ENCODE measurements around the gene LARP4B.

LARP4B gene

GRCh38 chr10:931326-932318 lies at the start of gene LARP4B:
Gene LARP4B, minus strand, starts transcription at chr10:931705. Its CDS starts 45,984 bp downstream, at chr10:885721.
- peak; percentile 48 to 98 (median 94) for DNase-seq

DNA sequence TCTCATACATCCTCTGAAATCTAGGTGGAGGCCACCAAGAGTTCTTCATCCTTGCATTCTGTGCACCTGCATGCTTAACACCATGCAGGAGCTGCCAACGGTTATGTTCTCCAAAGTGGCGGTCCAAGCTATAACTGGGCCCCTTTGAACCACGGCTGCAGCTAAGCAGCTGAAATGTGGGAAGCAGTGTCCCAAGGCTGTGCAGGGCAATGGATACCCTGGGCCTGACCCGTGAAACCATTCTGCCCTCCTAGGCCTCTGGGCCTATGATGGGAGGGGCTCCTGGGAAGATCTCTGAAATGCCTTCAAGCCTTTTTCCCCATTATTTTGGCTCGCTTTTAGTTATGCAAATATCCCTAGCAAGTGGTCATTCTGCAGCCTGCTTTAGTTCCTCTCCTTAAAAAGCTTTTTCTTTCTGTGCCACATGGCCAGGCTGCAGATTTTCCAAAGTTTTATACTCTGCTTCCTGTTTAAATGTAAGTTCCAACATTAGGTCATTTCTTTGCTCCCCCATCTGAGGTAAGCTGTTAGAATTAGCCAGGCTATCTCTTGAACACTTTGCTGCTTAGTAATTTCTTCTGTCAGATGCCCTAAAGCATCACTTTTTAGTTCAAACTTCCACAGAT lies 49.1 kb upstream of the LARP4B start:
- DNase-seq: no peak

GRCh38 chr10:978826-979421 lies 47.4 kb upstream of the LARP4B start:
- DNase-seq: no peak

DNA sequence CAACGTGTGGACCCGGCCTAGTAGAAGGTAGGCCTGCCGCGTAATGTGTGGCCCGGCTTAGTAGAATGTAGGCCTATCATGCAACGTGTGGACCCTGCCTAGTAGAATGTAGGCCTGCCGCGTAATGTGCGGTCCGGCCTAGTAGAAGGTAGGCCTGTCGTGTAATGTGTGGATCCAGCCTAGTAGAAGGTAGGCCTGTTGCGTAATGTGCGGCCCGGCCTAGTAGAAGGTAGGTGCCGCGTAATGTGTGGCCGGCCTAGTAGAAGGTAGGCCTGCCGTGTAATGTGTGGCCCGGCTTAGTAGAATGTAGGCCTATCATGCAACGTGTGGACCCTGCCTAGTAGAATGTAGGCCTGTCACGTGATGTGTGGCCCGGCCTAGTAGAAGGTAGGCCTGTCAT lies 44.8 kb upstream of the LARP4B start:
- DNase-seq: no peak

DNA sequence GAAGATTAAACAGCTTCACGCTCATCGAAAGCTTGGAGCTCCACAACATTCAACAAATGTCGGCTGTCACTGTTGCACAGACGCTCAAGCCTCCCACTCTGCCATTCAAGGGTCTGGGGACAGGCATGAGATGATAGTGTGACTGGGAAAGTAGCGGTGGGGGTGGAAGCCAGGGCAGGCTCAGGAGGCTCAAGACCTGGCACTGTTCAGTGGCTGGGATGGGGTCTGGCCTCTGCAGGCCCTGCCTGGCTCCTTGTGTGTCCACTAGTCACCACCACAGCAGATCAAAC lies 43.2 kb upstream of the LARP4B start:
- DNase-seq: no peak

- DNase-seq: no peak
Measured at GRCh38 chr10:974038-974784, 42.7 kb upstream of the LARP4B start.

DNA sequence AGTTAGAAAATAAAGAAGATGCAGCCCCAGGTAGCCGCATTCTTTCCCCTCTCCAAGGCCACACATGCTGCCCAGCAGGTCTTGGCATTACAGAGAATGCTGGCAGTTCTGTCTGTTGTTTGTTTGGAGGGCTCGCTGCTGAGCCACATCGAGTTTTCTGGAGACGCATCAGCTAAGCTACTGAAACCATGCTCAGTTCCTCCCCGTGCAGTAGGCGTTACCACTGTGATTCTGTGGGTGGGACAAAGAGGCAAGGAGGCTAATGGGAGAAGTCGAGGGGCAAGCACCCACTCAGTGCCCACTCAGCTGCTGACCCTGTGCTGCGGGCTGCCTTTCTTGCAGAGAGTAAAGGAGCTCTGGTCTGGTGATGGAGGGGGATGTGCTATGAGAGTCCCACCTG lies 41.3 kb upstream of the LARP4B start:
- DNase-seq: peak in 1 of 14 donors; percentile 82

GRCh38 chr10:971613-972012 lies 40.1 kb upstream of the LARP4B start:
- no peak for DNase-seq

DNA sequence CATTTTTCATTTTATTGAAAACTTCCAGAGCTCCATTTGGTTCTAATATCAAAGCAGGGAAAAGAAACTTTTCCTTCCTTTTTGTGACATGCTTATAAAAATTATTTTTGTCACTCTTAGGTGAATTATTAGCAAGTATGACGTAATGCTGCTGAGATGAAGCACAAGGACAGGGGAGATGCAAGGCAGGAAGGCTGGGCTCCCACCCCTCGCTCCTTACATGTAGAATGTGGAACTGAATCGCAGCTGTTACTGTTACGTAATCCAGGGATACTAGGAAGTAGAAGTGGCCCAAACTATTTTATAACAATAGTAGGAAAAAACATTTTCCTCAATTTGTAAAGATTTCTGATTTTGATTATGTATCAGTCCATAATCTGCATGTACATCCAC lies 39.6 kb upstream of the LARP4B start:
- DNase-seq: no peak

DNA sequence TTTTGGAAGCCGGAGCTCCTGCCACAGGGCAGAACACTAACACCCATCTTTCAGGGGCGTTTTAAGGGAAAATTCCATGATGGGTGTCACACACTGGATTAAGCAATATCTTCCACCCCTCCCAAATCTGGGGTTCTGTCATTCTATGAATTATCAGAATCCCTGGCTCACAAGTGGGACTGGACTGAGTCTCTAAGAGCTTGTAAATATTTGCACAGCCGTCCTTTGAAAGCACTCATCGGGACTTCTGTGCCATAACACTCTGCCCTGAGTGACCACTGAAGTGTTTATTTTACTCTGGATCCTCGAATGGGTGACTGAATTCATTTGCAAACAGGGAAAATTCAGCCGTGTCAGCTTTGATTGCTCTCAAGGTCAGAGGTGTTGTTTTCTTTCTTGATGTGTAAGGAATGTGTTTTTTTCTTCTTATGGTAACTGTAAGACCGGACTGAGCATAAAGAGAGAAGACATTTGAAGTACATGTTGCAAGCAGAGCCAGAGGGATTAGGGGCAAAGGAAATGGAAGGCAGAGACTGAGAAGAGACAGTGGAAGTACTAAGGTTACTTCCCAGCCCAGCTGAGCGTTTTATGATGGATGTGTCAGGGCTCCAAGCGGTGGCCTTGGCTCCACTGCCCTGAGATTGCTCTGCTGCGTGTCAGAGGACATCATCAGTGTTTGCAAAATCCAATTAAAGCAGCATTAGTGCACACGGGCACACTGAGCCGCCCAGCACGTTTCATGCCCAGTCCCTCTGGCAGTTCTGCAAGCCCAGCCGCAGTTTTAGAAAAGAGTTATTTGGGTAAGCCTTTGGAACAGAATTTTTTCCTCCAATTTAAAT lies 39.0 kb upstream of the LARP4B start:
- DNase-seq: peak in 1 of 14 donors; percentile 57

DNA sequence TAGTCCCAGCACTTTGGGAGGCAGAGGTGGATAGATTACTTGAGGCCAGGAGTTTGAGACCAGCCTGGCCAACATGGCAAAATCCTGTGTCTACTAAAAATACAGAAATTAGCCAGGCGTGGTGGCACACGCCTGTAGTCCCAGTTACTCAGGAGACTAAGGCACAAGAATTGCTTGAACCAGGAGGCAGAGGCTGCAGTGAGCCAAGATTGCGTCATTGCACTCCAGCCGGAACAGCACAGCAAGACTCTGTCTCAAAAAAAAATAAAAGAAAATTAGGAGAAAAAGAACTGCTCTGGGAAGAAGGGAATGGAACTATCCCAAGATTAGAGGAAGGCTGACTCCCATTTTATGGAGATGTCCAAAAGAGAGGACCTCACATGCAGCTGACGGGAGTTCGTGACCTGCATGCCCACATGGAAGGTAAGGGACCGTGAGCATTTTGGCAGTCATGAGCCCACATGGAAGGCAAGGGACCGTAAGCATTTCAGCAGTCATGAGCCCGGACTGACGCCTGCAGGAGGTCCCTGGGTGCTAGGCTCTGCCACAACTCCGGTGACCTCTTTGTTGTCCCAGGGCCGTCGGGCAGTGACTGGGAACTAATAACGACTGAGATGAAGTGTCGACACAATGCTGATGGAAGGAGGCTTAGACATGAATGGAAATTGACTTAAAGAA lies 38.1 kb upstream of the LARP4B start:
- no peak for DNase-seq

GRCh38 chr10:968546-969199 lies 37.2 kb upstream of the LARP4B start:
- no peak for DNase-seq

- no peak for DNase-seq
Measured at GRCh38 chr10:966466-967235, 35.1 kb upstream of the LARP4B start.

- no peak for DNase-seq
Measured at GRCh38 chr10:964988-965417, 33.5 kb upstream of the LARP4B start.

DNA sequence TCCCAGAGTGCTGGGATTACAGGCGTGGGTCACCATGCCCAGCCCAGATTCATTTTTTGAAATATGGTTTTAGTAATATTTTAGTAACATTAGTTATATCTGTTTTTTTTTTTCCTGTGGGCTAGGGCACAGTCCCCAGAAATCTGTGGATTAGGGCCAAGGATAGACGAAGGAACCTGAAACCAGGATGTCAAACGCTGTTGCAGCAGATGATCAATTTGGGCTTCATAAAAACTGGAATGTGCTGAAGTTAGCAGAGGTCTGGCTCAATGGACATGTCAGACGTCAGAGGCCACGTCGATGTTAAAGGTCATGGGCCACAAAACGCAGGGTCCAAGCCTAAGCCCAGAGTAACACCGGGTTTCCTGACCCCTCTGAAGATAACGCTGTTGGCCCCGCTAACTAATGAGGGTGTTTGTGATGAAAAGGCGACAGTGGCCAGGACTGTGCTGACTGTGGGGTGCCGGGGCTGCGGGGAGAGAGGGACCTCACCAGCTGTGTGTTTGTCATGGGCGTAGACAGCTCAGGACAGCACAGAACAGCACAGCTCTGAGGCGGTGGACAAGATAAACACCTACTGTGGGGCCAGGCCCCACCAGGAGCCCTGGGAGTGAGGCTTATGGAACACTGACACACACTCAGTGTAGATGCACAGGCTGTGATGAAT lies 32.9 kb upstream of the LARP4B start:
- DNase-seq: no peak

DNA sequence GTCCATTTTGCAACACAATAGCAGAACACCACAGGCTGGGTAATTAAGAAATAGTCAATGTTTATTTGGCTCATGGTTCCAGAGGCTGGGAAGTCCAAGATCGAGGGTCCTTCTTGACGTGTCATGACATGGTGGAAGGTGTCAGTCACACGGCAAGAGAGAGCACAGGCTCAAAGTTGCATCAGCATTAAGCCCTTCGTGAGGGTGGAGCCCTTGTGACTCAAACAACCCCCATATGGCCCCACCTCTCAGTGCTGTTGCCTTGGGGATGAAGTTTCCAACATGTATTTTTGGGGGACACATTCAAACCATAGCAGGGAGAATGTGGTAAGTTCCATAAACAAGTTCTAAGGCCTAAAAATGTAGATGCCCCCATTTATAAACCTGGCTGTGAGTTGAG lies 32.1 kb upstream of the LARP4B start:
- DNase-seq: no peak

- no peak for DNase-seq
Measured at GRCh38 chr10:963186-963585, 31.7 kb upstream of the LARP4B start.

DNA sequence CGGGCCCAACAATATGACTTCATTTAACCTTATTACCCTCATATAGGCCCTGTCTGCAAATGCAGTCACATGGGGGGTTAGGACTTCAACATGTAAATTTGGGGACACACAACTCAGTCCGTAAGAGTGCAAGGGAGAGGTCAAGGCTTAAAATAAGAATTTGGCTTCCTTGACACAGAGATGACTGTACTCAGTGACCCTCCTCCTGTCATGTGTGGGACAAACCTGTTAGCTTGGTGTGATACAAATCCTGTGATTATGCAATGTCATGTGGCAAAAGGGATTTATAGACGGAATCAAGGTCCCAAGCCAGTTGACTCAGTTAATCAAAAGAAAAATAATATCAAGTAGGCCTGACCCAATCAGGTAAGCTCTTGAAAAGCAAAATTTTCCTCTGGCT lies 30.8 kb upstream of the LARP4B start:
- DNase-seq: no peak

DNA sequence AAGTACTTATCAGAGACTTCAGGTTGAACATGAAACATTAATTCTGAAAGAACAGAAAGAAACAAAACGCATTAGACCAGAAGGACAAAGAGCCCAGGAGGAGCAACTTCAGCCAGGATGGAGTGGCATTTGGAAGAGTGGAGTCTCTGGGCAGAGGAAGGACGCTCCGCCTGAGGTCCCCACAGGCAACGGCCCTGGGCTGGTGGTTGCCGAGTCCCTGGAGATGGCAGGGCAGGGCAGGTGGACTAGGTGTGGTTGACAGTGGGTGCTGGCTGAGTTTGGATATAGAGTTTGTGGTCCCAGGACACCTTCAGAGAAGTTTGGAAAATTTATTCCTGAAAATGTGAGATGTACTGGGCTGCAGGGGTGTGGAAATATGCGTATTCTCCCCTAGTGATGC lies 27.4 kb upstream of the LARP4B start:
- no peak for DNase-seq
